Left renal cortex interstitium (tissue), 4 donors: ENCODE results near the gene LRRC7. TPM values are rescaled to one million over a fixed set of nuclear protein-coding genes. Genes with fewer than 3 reads are reported as not detected.
A peak's percentile ranks its signal among the peaks of the same experiment; 100 is the strongest.

ENCODE experiments used
- DNase-seq, 4 donors: peaks; one replicate each; pipeline ENCODE4 v3.0.0-alpha.2; 2013; ENCODE audit warnings: low read depth in 4 of 4, low spot score in 2 of 4, missing footprints in 1 of 4
- polyA plus RNA-seq, 4 donors: library from polyadenylated mRNA; unstranded; fragments of 120-200 nt; gene quantifications; one replicate each; pipeline ENCODE4 v1.2.1, GENCODE V29; 2013; ENCODE audit not compliant: insufficient read length in 4 of 4

LRRC7 gene
- polyA plus RNA-seq, 4 donors: 4.3 to 13.7 (median 9.3) TPM

DNA sequence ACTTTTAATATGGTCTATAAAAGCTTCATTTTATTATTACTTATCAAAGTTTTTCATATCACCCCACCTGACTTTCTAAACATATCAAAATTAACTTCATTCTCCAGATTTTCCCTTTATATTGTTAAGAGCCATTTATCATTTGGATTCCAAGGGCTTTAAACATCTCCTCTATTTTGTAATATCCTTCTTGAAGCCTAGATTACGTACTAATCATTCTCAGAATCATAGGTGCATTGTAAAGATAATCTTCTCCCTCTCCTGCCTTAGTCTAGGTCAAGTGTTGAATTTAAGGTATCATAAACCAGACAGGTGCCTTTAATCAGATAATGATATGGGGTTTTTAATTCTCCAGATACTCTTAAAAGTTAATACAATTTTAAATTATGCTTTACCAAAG, 509.3 kb downstream of the LRRC7 start:
- no peak for DNase-seq

DNA sequence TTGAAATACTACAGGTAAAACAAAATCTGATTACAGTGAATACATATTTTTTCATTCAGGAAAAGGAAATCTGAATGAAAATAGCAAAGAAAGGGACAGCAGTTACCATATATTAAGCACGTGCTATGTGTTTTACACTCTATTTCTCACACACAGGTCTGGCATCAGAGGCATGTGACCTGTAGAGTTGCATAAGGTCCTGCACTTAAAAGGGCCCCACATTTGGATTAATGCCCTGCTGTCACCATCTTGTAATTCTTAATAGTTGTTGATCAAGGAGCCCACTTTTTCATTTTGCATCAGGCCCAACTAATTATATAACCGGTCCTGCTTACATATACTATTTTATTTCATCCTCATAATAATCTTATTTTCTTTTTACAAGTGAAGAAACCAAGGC, 511.8 kb downstream of the LRRC7 start:
- DNase-seq: no peak

DNA sequence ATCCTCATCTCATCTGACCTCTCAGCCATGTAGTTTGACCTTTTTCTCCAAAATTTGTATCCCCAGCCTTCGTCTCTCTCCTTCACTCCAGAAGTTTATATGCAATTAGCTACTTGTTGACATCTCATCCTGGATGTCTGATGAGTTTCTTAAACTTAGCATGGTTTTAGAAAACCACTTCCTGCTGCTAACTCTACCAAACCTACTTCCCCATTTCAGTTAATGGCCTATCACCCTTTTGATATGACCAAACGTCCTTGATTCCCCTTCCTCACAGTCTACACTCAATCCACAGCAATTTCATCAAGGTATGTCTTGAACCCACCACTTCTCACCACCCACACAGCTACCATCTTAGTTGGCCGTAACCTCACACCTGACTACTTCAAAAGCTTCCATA, 515.8 kb downstream of the LRRC7 start:
- no peak for DNase-seq

DNA sequence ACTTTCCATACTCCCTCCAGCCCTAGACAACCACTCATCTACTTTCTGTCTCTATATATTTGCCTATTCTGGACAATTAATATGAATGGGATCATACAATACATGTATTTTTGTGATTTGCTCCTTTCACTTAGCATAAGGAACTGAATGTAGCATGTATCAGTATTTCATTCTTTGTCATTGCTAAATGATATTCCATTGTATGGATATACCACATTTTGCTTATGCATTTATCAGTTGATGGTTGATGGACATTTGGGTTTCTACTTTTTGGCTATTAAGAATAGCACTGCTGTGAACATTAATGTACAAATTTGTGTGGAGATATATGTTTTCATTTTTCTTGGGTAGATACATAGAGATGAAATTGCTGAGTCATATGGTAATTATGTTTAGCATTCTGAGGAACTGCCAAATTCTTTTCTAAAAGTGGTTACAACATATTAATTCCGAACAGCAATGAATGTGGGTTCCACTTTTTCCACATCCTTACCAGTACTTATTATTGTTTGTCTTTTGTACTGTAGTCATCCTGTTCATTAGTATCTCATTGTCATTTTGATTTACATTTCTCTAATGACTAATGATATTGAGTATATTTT, 516.7 kb downstream of the LRRC7 start:
- no peak for DNase-seq

DNA sequence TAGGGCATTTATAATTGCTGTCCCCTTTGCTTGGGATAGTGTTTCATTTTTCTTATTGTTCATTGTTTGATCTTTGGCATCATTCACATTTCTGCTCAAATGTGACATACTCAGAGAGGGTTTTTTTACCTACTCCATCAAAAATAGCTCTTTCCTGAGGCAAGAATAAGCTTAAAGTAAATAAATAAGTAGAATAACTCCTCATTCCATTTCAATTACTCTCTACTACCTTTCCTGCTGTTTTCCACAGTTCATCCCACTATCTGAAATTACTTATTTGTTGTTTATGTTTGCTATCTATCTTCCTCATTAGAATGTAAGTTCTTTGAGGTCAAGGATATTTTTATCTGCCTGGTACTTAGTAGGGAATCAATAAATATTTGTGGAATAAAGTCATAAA, 517.8 kb downstream of the LRRC7 start:
- no peak for DNase-seq

GRCh38 chr1:70086897-70087296, 519.2 kb downstream of the LRRC7 start:
- DNase-seq: no peak

- DNase-seq: no peak
Observed at GRCh38 chr1:70090141-70090540, 522.4 kb downstream of the LRRC7 start.

DNA sequence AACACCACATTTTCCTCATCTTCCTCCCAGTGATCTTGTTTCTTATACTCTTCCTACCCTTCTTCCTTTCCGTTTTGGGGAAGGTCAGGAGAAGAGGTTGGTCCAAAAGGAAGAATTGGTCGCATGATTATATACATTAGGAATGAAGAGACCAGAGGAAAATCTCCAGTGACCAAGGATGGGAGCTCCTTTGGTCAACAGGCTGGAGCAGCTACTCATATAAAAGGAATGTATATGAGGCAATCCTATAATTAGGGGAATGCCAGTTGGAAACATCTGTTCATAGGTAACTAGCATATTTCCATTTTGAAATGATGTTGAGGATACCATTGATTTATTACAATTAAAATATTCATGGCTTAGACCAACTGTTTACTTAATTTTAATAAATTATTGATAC, 523.2 kb downstream of the LRRC7 start:
- no peak for DNase-seq

GRCh38 chr1:70091811-70092210, 524.1 kb downstream of the LRRC7 start:
- no peak for DNase-seq

DNA sequence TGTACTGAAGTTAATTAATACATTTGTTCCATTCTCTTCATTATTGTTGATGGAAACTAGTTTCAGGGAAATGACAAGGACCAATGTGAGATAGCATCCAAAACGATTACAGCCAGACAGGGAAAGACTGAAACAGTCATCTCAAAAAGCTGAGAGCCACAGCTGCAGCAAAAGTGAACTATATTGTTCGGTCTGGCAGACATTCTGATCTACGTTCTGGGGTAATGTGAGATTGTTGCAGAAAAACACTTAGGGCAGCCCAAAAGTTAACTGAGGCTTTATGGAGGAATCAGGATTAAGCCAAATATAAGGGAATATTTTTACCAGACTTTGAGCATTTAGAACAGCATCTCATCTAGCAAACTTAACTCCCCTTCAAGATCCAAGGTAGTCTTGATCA, 524.8 kb downstream of the LRRC7 start:
- no peak for DNase-seq

DNA sequence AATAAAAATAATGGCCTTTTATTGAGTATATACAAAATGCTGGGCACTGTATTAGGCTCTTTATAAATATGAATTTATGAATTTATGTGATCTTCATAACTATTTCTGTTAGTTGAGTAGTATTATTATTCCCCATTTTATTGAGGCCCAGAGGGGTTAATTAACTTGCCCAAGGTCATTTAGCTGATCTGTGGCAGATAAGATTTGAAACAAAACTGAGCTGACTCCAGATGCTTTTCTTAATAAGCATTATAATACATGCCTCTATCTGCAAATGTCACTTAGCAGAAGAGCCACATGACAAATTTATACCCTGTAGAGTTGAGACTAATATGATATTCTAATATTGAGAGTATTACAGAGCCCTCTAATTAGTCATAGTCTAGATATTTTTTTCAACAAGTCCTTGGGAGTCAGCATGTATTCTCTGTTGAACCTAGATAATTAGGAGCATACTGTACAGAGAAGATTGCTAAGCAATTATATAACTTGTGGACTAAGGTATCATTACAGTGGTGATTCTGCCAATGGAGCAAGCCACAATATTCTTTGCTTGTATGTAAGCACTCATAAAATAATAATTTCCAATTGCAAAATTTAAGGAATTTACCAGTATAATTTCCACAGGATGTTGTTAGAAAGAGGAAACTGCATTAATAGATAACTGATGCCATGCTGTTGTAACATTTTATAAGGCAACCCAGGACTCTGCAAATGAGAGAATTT, 525.7 kb downstream of the LRRC7 start:
- no peak for DNase-seq

DNA sequence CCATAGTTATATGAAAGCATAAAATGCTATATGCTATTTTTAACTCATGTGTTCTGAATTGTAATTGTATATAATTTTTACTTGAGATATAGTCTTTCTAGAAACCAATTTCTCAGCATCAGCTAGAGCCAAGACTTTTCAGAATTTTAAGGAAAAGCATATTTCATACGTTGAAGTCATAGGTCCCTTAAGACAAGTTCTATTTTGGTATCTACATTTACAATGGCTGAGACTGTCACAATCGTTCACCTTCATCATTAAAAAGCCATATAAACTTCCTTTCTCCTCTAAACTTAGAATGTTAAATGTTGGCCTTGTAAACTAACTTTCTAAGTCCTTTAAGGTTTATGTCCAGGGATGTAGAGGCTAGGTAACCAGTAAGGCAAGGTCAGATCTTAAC, 533.5 kb downstream of the LRRC7 start:
- no peak for DNase-seq

DNA sequence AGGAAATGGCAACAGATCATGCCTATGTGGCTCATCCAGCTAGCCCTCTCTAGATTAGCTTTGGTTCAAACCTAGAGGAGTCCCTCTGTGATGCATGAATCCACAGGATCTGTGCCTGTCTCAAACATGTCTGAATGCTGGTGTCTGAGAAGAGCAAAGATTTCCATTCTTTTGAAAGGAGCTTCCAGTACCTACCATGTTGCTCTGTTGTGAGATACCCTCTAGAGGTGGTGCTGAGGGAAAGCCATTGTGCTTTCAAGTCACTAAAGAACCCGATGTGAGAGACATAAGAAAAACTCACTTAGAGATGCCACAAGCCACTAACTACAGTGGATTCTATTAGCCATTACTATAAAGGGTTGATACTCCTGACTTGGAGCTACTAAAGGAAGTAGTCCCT, 534.1 kb downstream of the LRRC7 start:
- DNase-seq: no peak

DNA sequence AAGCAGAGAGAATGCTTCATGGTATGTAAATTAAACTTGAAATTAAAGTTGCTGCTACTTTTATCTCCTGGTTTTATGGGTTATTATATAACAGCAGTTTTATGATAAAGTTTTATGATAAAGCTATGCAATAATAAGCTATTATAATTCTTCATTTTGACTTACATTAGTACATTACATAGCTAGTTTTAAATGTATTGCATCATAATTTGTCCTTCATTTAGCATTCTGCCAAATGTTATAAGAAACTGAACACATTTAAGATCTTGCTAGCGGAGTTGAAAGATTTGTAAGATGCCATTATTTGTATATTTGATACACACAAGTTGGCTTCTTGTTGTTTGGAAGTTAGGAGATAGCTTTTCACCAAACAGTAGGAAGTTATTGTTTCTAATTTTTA, 536.0 kb downstream of the LRRC7 start:
- DNase-seq: no peak

DNA sequence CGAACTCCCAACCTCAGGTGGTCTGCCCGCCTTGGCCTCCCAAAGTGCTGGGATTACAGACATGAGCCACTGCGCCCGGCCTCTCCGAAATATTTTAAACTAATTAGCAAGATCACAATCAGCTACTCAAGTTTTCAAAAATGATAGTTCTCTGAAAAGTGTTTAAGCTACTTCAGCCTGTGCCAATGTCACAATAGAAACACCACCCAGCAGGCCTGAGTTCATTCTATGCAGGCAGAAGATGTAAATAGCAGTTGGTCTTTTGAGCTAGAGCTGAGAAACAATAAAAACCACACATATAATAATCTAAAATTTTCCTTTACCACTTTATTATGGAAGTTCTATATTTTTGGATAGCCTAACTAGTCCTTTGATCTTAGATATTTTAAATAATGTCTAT, 541.5 kb downstream of the LRRC7 start:
- no peak for DNase-seq

GRCh38 chr1:70112838-70113237, 545.1 kb downstream of the LRRC7 start:
- DNase-seq: no peak

DNA sequence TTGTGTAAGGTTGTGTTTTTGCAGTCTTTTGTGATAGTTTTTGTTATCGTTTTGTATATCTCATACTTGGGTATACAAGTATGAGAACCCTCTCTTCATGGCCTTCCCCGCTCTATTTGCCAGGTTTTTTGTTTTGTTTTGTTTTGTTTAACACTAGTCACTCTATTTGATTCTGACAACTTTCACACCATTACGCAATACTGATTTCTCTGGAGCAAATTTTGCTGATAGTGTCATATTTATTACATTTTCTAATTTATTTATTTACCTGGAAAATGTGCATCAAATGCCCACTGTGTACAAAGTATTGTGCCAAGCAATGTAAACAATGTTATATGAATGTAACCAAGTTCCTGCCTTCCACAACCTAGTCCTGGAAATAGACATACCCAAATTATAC, 547.6 kb downstream of the LRRC7 start:
- no peak for DNase-seq

DNA sequence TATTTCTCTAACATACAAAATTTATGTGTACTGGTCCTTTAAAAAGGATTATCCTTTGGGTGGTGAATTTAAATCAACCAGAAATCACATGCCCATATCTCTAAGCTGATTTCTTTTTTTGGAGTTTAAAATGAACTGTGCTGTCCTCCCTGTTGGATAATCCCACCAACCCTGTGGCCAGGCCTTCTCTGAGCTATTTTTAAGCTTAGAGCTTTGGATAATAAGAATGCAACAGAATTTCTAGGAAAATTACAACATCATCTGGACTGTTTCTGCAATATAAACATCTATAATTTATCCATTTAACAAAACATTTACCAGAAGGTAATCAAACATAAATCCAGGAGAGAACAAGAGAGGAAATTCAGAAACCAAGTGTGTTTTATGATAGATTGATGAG, 549.3 kb downstream of the LRRC7 start:
- no peak for DNase-seq

GRCh38 chr1:70134148-70134547, 566.4 kb downstream of the LRRC7 start:
- DNase-seq: no peak

GRCh38 chr1:70140343-70140742, 572.6 kb downstream of the LRRC7 start:
- DNase-seq: peak in 2 of 4 donors; percentile 14 to 31

DNA sequence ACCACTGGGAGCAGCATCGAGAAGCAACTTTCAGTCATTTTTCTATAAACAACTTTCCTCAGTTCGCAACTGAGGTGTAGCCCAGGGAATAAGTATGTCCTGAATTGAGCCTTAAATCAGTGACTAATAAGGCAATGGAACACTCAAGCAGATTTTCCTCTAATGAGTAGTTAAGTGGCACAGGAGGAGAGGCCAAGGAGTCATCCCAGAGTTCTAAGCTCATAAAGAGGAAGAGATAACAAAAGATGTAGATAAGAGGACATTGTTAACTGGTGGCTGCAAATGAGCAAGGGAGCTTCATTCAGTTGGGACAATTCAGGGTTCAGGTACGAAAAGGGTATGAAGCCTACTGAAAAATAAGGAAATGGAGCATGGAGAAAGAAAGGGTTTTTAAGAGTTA, 573.2 kb downstream of the LRRC7 start:
- DNase-seq: no peak

- peak in 1 of 4 donors; percentile 6 for DNase-seq
Observed at GRCh38 chr1:70142075-70142474, 574.4 kb downstream of the LRRC7 start.
